Parathyroid adenoma (tissue), 2 donors: ENCODE results near the gene ARFGEF2.
"Not testable (repeated sequence)": the region's sequence is repeated elsewhere in the genome, so short reads cannot be mapped to it uniquely, and the experiment has no call there.

Experiments used
- H2AFZ ChIP-seq: fragments of 300-600 bp; sonication (generic); one replicate; pipeline ENCODE4 v1.7.0; 2017; ENCODE audit warnings: antibody characterized with exemption, mild to moderate bottlenecking
- H3K27ac ChIP-seq: fragments of 300-600 bp; sonication (generic); one replicate; pipeline ENCODE4 v1.7.0; 2017
- H3K27me3 ChIP-seq: fragments of 300-600 bp; sonication (generic); one replicate; pipeline ENCODE4 v1.7.0; 2017; ENCODE audit warnings: low read length; ENCODE audit not compliant: control insufficient read depth, insufficient read depth
- H3K36me3 ChIP-seq: fragments of 300-600 bp; sonication (generic); one replicate; pipeline ENCODE4 v1.7.0; 2017; ENCODE audit warnings: low read length; ENCODE audit not compliant: control insufficient read depth, insufficient read depth
- H3K4me1 ChIP-seq: fragments of 300-600 bp; sonication (generic); one replicate; pipeline ENCODE4 v1.7.0; 2017; ENCODE audit warnings: control low read depth
- H3K4me2 ChIP-seq: fragments of 300-600 bp; sonication (generic); one replicate; pipeline ENCODE4 v1.7.0; 2017; ENCODE audit warnings: low read length
- H3K4me3 ChIP-seq: fragments of 300-600 bp; sonication (generic); one replicate; pipeline ENCODE4 v1.7.0; 2017; ENCODE audit warnings: low read depth, low read length
- H3K79me2 ChIP-seq: fragments of 300-600 bp; sonication (generic); one replicate; pipeline ENCODE4 v1.7.0; 2017; ENCODE audit warnings: control low read depth
- H3K9ac ChIP-seq: fragments of 300-600 bp; sonication (generic); one replicate; pipeline ENCODE4 v1.7.0; 2017; ENCODE audit warnings: mild to moderate bottlenecking
- H3K9me3 ChIP-seq: fragments of 300-600 bp; sonication (generic); one replicate; pipeline ENCODE4 v1.7.0; 2017; ENCODE audit warnings: low read length; ENCODE audit not compliant: control insufficient read depth
- CTCF ChIP-seq: fragments of 300-600 bp; sonication (generic); IDR thresholded peaks from one replicate; pipeline ENCODE4 v1.7.0; 2017; ENCODE audit warnings: antibody characterized with exemption, mild to moderate bottlenecking
- donor health status: primary hyperparathyroidism.

The ARFGEF2 gene

DNA sequence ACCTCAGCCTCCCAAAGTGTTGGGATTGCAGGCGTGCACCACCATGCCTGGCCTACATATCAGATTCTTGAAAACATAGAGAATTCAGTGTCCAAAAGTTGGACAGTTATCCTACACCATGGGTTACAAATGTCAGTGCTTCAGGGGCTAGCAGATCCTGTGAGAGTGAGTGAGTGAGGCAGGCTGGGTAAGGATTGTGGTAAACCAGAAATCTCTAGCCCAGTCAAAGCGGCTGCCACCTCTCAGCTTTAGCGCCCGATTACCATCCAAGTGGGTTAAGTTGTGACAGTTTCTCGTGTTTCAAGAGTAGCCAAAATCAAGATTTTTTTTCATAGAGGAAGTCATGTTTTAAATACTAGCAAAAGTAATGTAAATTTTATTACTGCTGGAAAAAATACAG lies 102.7 kb downstream of the ARFGEF2 start:
- H3K27me3 ChIP-seq: no peaks in the 10 kb centered on the region
- H3K4me1 ChIP-seq: no peaks in the 10 kb centered on the region
- no peaks in the 10 kb centered on the region for H3K36me3 ChIP-seq
- no peaks in the 10 kb centered on the region for H3K79me2 ChIP-seq
- H3K4me3 ChIP-seq: no peak overlapping the region
- no peak for TF ChIP-seq CTCF
- no peak overlapping the region for H3K4me2 ChIP-seq
- H3K9me3 ChIP-seq: no peaks in the 10 kb centered on the region
- H3K9ac ChIP-seq: no peak overlapping the region
- no peak overlapping the region for H2AFZ ChIP-seq
- H3K27ac ChIP-seq: no peak overlapping the region

GRCh38 chr20:49028177-49028576 lies 106.7 kb downstream of the ARFGEF2 start:
- H3K36me3 ChIP-seq, H2AFZ ChIP-seq, H3K4me2 ChIP-seq, H3K27me3 ChIP-seq, H3K79me2 ChIP-seq, H3K9ac ChIP-seq, H3K4me3 ChIP-seq, H3K9me3 ChIP-seq, H3K4me1 ChIP-seq, H3K27ac ChIP-seq: not testable (repeated sequence)

- no peak overlapping the region for H3K4me3 ChIP-seq
- H3K4me2 ChIP-seq: no peak overlapping the region
- H3K4me1 ChIP-seq: no peaks in the 10 kb centered on the region
- TF ChIP-seq CTCF: no peak
- H2AFZ ChIP-seq: no peak overlapping the region
- no peaks in the 10 kb centered on the region for H3K9me3 ChIP-seq
- no peak overlapping the region for H3K9ac ChIP-seq
- no peaks in the 10 kb centered on the region for H3K27me3 ChIP-seq
- no peaks in the 10 kb centered on the region for H3K36me3 ChIP-seq
- no peaks in the 10 kb centered on the region for H3K79me2 ChIP-seq
- H3K27ac ChIP-seq: no peak overlapping the region
Measured at GRCh38 chr20:49028684-49029083, 107.2 kb downstream of the ARFGEF2 start.

DNA sequence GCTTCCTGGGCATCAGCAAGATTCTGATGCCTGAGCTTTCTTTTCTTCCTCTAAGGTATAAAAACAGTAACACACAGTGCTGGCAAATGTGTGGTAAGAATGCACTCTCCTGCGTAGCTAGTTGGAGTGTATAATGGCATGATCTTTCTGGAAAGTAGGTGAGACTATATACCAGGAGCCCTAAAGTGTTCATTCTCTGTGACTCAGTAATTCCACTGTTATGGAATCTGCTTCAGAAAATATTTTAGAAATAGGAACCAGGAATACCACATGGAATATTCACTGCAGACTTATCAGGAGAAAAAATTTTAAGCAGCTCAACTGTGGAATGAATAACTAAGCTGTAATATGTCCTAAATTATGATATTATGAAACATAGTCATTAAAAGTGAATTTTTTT lies 107.7 kb downstream of the ARFGEF2 start:
- no peaks in the 10 kb centered on the region for H3K9me3 ChIP-seq
- no peak overlapping the region for H3K4me2 ChIP-seq
- no peaks in the 10 kb centered on the region for H3K27me3 ChIP-seq
- H3K4me3 ChIP-seq: no peak overlapping the region
- H2AFZ ChIP-seq: no peak overlapping the region
- TF ChIP-seq CTCF: no peak
- H3K27ac ChIP-seq: no peak overlapping the region
- no peaks in the 10 kb centered on the region for H3K4me1 ChIP-seq
- H3K36me3 ChIP-seq: no peaks in the 10 kb centered on the region
- H3K79me2 ChIP-seq: no peaks in the 10 kb centered on the region
- no peak overlapping the region for H3K9ac ChIP-seq

DNA sequence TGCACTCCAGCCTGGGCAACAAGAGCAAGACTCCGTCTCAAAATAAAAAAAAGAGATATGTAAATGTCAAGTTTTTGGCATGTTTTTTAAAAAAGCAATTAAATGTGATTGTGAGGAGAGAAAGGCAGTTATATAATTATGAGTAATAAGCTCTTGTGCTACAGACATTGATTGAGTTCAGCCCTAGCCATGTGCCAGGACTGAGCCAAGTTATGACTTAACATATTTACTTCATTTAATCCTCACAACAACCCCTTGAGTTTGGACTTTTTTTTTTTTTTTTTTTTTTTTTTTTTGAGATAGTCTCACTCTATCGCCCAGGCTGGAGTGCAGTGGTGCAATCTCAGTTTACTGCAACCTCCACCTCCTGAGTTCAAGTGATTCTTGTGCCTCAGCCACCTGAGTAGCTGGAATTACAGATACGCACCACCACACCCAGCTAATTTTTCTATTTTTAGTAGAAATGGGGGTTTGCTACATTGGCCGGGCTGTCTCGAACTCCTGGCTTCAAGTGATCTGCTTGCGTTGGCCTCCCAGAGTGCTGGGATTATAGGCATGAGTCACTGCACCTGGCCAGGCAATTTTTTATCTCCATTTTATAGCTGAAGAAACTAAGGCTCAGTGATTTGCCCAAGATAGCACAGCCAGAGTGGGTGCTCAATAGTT lies 109.6 kb downstream of the ARFGEF2 start:
- no peaks in the 10 kb centered on the region for H3K27me3 ChIP-seq
- H3K79me2 ChIP-seq: no peaks in the 10 kb centered on the region
- H3K4me2 ChIP-seq: no peak overlapping the region
- H3K9ac ChIP-seq: no peak overlapping the region
- H2AFZ ChIP-seq: no peak overlapping the region
- H3K4me1 ChIP-seq: no peaks in the 10 kb centered on the region
- no peak overlapping the region for H3K4me3 ChIP-seq
- no peaks in the 10 kb centered on the region for H3K9me3 ChIP-seq
- no peak overlapping the region for H3K27ac ChIP-seq
- TF ChIP-seq CTCF: no peak
- H3K36me3 ChIP-seq: no peaks in the 10 kb centered on the region
